DMS53 treated with DMSO at 0.1 percent for 48 hours (cell line): ENCODE data around the gene BATF.
"Not testable (repeated sequence)": the region's sequence is repeated elsewhere in the genome, so short reads cannot be mapped to it uniquely, and the experiment has no call there.

Experiments used
- DNase-seq: peaks from one replicate; lab custom pipeline; 2025; ENCODE audit not compliant: unreplicated experiment; lab: John Stamatoyannopoulos, UW

Gene BATF

GRCh38 chr14:75522224-75522982 lies at the start of gene BATF:
TSS of gene BATF (plus strand) at chr14:75522469. CDS start at chr14:75522683, 214 bp downstream.
- no peak for DNase-seq

- not testable (repeated sequence) for DNase-seq
Observed at GRCh38 chr14:75474127-75474526, 48.1 kb upstream of the BATF start.

DNA sequence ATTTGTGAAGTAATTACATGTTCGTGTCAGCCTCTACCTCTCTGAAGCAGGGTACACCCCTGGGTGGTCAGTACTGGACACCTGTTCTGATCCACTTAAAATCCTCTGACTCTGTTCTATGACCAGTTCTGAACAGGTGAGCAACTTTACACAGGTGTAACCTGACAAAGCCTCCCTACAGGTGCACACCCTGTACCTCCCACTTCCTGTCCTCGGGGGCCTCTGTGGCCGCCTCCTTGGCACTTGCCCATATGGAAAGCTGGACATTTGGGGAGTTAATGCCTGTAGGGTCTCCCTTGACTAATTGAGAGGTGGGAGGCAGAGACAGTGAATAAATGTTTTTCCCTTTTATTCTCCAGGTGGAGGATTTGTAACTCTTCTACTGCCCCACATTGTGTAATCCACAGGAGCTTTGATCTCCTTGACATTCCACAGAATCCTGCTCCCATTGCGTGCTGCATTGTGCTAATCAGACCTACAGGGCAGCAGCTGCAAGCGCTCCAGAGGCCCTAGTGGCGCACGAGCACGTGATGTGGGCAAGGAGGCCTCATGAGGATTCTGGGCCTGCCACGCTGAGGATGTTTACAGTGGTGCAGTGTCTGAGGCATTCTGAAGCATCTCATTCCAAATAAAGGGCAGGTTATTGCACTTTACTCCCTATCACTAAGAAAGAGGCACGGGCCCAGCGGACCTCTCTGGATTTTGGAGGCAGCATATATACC lies 45.8 kb upstream of the BATF start:
- DNase-seq: peak; percentile 83

GRCh38 chr14:75477881-75478280 lies 44.4 kb upstream of the BATF start:
- no peak for DNase-seq

GRCh38 chr14:75479770-75480600 lies 42.3 kb upstream of the BATF start:
- DNase-seq: no peak

DNA sequence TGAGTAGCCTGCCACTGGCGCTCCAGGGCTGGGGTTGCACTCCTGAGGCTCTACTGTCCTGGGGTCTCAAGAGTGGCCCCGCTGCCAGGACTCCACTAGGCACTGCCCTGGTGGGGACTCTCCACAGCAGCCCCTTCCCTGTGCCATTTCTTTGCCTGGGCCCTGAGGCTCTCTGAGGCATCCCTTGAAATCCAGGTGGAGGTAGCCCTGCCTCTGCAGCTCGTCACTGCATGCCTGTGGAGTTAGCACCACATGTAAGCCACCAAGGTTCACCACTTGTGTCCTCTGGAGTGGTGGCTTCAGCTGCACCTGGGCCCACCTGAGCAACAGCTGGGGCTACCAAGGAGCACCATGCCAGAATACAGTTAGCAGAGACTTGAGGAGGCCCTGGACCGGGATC lies 39.9 kb upstream of the BATF start:
- no peak for DNase-seq

- DNase-seq: no peak
Observed at GRCh38 chr14:75484711-75485429, 37.4 kb upstream of the BATF start.

DNA sequence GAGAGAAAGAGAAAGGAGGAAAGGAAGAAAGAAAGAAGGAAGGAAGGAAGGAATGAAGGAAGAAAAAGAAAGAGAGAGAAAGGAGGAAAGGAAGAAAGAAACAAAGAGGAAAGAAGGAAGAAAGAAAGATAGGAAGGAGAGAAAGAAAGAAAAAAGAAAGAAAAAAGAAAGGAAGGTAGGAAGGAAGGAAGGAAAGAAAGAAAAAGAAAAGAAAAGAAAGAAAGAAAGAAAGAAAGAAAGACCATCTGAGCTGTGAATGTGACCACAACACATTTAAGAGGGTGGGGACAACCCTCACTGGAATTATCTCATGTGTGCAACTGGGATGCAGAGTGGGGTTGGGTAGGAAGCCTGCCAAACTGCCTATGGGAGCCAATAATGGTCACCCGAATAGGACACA lies 36.0 kb upstream of the BATF start:
- DNase-seq: no peak

- peak; percentile 32 for DNase-seq
Observed at GRCh38 chr14:75487155-75487671, 35.1 kb upstream of the BATF start.

GRCh38 chr14:75489480-75489837 lies 32.8 kb upstream of the BATF start:
- DNase-seq: no peak

GRCh38 chr14:75491376-75491978 lies 30.8 kb upstream of the BATF start:
- DNase-seq: no peak

GRCh38 chr14:75492832-75493591 lies 29.3 kb upstream of the BATF start:
- no peak for DNase-seq

DNA sequence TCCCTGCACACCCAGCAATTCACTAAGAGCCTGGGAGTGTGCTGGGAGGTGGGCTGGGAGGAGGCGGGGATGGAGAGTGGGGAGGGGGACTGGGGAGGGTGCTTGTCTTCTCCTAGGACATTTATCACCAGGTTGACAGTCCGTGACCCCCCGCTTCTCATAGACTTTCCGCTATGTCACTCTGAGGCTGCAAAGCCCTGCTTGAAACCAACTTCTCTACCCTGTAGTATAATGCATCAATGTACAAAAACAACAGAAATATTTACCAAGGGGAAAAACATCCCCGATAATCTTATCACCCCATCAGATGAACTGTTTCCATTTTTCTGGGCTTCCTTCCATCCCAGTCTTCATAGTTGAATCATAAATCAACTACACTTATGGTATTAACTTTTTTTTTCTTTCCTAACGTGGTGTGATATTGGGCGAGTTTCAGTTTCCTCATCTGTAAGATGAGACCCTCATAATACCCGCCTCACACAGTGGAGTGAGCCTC lies 28.6 kb upstream of the BATF start:
- DNase-seq: no peak

DNA sequence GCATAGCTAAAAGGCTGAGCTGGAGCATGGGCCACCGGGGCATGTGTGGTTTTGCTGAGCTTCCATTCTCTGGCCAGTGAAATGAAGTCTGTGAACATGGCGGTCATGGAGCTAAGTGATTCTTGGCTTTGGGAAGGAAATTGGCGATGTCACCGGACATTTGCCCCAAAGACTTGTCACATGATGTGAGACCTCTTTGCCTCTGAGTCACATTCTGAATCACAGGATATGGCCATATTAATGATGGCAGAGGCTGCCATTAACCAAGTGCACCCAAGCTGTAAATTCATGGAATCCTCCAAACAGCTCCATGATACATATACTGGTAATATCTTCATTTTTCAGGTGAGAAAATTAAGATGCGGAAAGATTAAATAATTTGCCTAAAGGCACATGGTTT lies 27.4 kb upstream of the BATF start:
- no peak for DNase-seq

GRCh38 chr14:75495399-75495798 lies 26.9 kb upstream of the BATF start:
- no peak for DNase-seq

GRCh38 chr14:75495882-75496281 lies 26.4 kb upstream of the BATF start:
- DNase-seq: no peak

- DNase-seq: no peak
Observed at GRCh38 chr14:75496755-75497154, 25.5 kb upstream of the BATF start.

DNA sequence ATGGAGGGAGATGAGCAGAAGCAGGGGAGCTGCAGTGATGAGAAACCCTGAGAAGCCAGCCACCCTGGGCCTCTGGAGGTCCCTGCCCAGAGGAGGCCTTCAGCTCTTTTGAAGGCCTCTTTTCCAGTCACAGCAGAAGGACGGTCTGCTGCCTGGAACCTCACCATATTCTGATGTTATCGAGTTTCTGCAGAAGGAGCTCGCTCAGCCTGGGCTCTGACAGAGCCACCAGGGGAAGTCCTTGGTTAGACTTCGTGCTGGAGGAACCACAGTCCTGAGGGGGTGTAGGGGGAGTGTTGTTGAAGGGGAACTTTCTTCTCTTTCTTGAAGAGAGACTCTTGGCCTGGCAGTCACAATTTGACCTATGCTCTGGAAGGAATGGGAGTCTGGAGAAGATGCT lies 25.1 kb upstream of the BATF start:
- DNase-seq: no peak

GRCh38 chr14:75497701-75498100 lies 24.6 kb upstream of the BATF start:
- DNase-seq: no peak
